ENCODE data around the gene CUL7.
"Not testable (repeated sequence)": the region's sequence is repeated elsewhere in the genome, so short reads cannot be mapped to it uniquely, and the experiment has no call there.

CUL7 gene

DNA sequence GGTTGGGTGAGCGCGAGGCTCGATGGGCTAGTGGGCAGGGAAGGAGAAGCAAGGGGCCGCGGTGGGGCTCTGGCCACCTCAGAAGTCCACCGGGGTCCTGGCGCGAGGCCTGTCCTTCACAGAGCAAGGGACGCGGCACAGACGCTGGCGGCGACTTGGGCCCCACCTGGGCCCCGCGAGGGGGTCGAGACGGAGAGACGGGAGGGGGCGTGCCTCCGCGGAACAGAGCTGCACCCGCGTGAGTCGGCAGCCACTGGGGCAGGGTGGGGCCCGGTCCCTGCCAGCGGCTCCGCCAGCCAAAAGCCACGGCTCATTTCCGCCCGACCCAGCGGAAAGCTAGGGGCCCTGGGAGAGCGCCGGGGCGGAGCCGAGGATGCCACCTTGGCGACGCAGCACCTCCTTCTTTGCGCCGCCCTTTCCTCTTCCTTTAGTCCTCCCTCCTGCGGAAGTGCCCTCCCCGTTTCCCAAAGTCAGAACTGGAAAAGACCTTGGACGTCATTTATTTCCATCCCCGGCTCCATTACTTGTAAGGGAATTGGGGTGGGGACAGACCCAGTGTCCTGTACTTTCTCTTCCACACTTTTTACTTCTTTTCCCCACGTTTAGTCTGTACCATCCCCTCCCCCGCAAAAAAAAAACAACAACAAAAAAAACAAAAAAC is at the start of gene CUL7:
CUL7 (minus strand) TSS at position 307 of the 661 bp plus-strand sequence. CDS start 1,063 bp downstream, outside the sequence.
- DNase-seq (ENCODE audit: low read depth in 2 of 2), result peak; percentile 91

DNA sequence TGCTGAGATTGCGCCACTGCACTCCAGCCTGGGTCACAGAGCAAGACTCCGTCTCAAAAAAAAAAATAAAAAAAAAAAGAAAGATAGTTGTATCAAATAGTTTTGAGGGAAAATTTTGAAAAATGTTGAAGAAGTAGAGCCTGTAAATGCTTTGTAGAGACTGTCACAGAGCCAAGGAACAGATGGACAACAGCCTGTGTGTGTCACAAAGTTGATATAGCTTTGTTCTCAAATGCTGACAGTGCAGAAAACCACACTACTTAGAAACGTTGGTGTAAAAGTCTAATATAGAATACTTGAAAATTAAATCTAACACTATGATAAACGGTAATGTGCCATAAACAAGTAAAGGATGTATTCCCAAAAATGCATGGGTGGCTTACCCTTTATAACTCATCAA is 47.8 kb upstream of the CUL7 start:
- no peak for DNase-seq (ENCODE audit: low read depth in 2 of 2)

DNA sequence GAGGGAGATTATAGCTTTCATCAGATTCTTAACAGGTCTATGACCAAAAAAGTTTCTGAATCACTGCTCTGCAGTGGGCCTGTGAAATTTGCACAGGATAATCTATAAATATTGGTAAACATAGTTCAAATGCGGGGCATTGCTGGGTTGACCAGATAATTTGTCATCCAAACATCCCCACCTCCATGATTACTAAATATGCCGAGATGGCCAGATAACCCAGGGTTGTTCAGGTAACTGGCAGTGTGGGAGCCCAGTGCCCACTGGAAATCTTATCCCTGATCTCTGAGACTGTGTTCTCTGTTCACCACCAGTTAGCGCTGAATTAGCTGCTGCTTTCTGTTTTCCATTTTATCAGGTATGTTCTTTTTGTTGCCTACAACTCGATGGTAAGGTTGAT is 43.9 kb upstream of the CUL7 start:
- no peak for DNase-seq (ENCODE audit: low read depth in 2 of 2)

GRCh38 chr6:43097098-43097489 is 43.4 kb upstream of the CUL7 start:
- no peak for DNase-seq (ENCODE audit: low read depth in 2 of 2)

- peak in 1 of 2 experiments; percentile 42 for DNase-seq (ENCODE audit: low read depth in 2 of 2)
Observed at GRCh38 chr6:43096451-43097097, 42.9 kb upstream of the CUL7 start.

DNA sequence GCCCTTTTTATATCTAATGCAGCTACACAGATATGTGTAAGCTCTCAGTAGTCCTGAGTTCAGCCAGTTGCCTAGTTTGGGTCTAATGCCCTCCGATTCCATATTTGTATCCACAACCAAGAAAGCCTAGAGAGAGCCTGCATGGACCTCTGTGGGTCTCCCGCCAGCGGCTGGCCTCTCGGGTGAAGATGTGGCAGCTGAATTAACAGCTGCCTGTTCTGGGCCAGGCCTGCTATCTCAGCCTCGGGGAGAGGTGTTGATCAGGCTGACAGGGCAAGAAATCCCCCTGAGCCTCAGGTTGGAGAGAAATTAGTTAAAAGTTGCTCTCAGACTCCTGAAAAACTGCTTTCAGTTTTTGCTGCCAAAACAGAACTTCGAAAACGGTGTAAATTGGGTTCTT is 42.3 kb upstream of the CUL7 start:
- DNase-seq (ENCODE audit: low read depth in 2 of 2), result no peak

DNA sequence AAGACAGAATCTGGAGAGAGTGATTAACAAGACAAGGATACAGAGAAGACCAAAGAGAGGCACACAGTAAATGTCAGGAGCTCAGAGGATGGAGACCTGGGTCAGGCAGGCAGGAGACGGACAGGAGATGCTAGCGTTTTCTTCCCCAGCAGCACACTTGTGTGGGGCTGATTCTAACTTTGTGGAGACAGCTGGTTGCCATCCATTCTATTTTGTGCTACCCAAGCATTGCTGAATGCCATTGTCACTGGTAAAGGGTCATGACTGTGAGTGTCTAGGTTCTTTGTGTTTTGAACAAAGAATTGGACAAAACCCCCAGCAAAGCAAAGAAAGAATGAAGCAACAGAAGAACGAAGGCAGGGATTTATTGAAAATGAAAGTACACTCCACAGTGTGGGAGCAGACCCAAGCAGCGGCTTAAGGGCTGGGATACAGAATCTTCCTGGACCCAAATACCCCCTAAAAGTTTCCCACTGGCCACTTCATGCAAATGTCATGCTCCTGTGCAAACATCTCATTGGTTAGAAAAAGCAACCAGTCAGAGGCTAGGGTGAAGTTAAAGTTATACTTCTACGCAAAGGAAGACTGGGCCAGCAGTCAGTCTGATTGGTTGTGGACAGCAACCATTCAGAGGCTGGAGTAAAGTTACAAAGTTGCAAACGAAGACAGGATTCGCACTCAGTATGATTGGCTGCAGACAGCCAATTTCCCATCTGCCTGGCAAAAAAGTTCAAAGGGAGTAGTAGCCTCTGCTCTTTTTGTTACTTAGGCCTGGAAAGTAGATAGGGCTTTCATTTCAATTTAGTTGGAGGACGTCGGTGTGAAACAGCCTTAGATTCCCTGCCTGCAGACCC is 40.0 kb upstream of the CUL7 start:
- DNase-seq (ENCODE audit: low read depth in 2 of 2), result peak; percentile 57 to 66

GRCh38 chr6:43092635-43093034 is 39.0 kb upstream of the CUL7 start:
- no peak for DNase-seq (ENCODE audit: low read depth in 2 of 2)

- DNase-seq (ENCODE audit: low read depth in 2 of 2), result no peak
Observed at GRCh38 chr6:43091436-43091991, 37.9 kb upstream of the CUL7 start.

GRCh38 chr6:43091020-43091419 is 37.4 kb upstream of the CUL7 start:
- DNase-seq (ENCODE audit: low read depth in 2 of 2), result no peak

GRCh38 chr6:43090559-43090956 is 36.9 kb upstream of the CUL7 start:
- no peak for DNase-seq (ENCODE audit: low read depth in 2 of 2)

- DNase-seq (ENCODE audit: low read depth in 2 of 2), result peak in 1 of 2 experiments; percentile 12
Observed at GRCh38 chr6:43089874-43090558, 36.4 kb upstream of the CUL7 start.

DNA sequence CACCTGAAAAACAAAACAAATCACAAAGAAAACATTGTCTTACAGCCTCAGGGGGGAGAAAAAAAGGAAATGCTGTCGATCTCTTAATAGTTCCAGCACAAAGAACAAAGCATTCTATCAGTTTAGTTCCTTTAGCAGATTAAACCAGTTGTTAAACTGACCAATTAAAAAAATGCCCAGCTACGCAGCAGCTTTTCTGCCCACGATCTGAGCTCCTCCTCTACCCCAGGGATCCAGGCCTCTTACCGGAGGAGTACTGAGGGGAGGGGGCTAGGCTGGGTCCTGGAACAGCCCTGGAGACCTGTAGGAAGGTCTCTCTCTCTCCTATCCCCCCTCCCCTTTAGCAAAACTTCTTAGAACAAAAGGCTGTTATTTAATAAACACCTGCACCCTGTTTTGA is 35.8 kb upstream of the CUL7 start:
- no peak for DNase-seq (ENCODE audit: low read depth in 2 of 2)

- no peak for DNase-seq (ENCODE audit: low read depth in 2 of 2)
Observed at GRCh38 chr6:43088654-43089056, 35.0 kb upstream of the CUL7 start.

- peak in 1 of 2 experiments; percentile 10 for DNase-seq (ENCODE audit: low read depth in 2 of 2)
Observed at GRCh38 chr6:43086022-43086658, 32.5 kb upstream of the CUL7 start.

- DNase-seq (ENCODE audit: low read depth in 2 of 2), result no peak
Observed at GRCh38 chr6:43082806-43083655, 29.4 kb upstream of the CUL7 start.

DNA sequence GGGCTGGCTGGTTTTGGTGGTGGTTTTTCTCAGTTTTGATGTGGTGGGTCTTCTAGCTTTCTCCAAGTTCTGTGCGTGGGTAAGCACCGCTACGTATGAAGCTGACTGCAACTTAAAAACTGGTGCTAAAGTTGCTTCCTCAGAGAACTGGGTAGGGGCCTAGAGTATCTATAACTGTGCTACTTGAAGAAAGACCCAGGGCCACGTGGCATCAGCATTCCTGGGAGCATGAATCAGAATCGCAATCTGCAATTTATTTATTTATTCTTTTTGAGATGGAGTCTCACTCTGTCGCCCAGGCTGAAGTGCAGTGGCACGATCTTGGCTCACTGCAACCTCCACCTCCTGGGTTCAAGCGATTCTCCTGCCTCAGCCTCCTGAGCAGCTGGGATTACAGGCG is 28.3 kb upstream of the CUL7 start:
- not testable (repeated sequence) for DNase-seq (ENCODE audit: low read depth in 2 of 2)

DNA sequence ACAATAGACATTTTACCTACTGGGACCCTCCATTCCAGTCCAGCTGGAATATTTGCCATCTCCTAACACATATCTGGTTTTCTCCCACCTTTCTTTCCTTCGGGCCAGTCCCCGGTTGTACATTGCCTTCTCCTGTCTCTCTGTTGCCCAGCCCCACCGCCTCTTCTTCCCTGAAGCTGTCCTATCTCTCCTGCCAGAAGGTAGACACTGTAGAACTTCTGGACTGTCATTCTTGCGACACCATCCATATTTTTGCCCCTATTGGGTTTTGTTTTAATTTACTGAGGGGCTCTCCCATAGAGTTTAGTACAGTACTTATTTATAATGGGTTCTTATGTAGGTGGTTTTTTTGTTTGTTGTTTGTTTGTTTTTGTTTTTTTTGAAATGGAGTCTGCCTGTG is 27.4 kb upstream of the CUL7 start:
- no peak for DNase-seq (ENCODE audit: low read depth in 2 of 2)

DNA sequence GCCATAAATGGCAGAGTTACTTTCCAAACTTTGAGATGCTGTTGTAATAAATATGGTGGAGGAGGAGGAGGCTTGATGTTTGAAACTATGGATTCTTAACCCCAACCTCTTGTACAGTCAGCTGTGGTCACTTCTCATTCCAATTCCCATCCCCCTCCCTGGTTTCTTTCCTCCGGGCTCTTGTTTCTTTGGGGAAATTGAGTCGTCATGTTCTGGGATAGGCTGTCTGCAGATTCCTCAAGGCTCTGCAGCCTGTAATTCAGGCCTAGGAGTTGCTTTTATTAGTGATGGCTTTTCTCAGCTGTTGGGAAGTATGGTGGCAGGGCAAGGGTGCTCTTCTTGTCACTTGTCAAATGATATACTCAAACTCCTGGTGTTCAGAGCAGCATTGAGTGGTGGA is 25.0 kb upstream of the CUL7 start:
- DNase-seq (ENCODE audit: low read depth in 2 of 2), result peak; percentile 84 to 85

DNA sequence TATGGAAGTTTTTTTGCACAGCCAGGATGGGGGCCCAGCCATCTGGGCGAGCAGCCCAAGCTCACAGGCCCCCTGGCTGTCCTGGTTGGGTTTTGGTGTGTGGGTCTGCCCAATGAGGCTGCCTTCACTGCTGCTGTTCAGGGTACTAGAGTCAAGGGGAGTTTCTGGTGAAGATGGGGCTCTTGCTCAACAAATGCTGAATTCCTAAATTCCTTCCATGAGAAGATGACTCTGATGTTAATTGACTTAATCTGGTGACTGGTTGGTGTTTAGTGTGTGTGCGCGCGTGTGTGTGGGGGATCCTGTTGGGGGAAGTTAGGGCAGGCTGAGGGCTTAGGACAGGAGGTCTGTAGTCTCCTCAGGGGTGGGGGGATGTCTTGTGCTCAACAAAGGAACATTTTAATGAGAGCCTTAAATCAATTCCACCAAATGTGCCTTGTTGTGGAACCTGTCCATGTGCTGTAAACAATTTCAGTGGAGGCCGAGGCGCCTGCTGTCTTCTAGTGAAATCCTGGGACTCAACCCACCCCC is 24.4 kb upstream of the CUL7 start:
- peak; percentile 85 to 88 for DNase-seq (ENCODE audit: low read depth in 2 of 2)
